ENCODE results near the gene IL9R.
"Not testable (repeated sequence)": the region's sequence is repeated elsewhere in the genome, so short reads cannot be mapped to it uniquely, and the experiment has no call there.

GRCh38 chrX:156006468-156006867 lies 9.0 kb downstream of the IL9R start:
- TF ChIP-seq, protein P1, sequence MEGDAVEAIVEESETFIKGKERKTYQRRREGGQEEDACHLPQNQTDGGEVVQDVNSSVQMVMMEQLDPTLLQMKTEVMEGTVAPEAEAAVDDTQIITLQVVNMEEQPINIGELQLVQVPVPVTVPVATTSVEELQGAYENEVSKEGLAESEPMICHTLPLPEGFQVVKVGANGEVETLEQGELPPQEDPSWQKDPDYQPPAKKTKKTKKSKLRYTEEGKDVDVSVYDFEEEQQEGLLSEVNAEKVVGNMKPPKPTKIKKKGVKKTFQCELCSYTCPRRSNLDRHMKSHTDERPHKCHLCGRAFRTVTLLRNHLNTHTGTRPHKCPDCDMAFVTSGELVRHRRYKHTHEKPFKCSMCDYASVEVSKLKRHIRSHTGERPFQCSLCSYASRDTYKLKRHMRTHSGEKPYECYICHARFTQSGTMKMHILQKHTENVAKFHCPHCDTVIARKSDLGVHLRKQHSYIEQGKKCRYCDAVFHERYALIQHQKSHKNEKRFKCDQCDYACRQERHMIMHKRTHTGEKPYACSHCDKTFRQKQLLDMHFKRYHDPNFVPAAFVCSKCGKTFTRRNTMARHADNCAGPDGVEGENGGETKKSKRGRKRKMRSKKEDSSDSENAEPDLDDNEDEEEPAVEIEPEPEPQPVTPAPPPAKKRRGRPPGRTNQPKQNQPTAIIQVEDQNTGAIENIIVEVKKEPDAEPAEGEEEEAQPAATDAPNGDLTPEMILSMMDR (IDR thresholded peaks at IDR 0.05) = not testable (repeated sequence)
- not testable (repeated sequence) for TF ChIP-seq POLR2A (IDR thresholded peaks at IDR 0.05)
